NCI-H1048 (cell line): ENCODE results near the gene TMEM8B.

Source experiments
- DNase-seq: peaks from one replicate; lab custom pipeline; 2025; lab: John Stamatoyannopoulos, UW

The TMEM8B gene

GRCh38 chr9:35840881-35841644 is 12.0 kb downstream of the TMEM8B start:
- DNase-seq, result no peak

- DNase-seq, result no peak
These were observed 12.5 kb downstream of the TMEM8B start for GRCh38 chr9:35841645-35841900.

GRCh38 chr9:35842020-35842745 is 13.2 kb downstream of the TMEM8B start:
- no peak for DNase-seq

GRCh38 chr9:35842795-35843194 is 13.8 kb downstream of the TMEM8B start:
- DNase-seq, result no peak

GRCh38 chr9:35844628-35845270 is 15.7 kb downstream of the TMEM8B start:
- DNase-seq, result no peak

GRCh38 chr9:35845824-35846771 is 17.1 kb downstream of the TMEM8B start:
- DNase-seq, result no peak

GRCh38 chr9:35847792-35848572 is 19.0 kb downstream of the TMEM8B start:
- DNase-seq, result no peak

GRCh38 chr9:35852267-35852815 is 23.3 kb downstream of the TMEM8B start:
- DNase-seq, result no peak

- no peak for DNase-seq
These were observed 24.1 kb downstream of the TMEM8B start for GRCh38 chr9:35852876-35853865.

- DNase-seq, result no peak
These were observed 25.2 kb downstream of the TMEM8B start for GRCh38 chr9:35854091-35854762.

- DNase-seq, result no peak
These were observed 27.2 kb downstream of the TMEM8B start for GRCh38 chr9:35856206-35856605.

GRCh38 chr9:35856882-35857281 is 27.9 kb downstream of the TMEM8B start:
- no peak for DNase-seq

- no peak for DNase-seq
These were observed 29.4 kb downstream of the TMEM8B start for GRCh38 chr9:35858458-35858857.

- no peak for DNase-seq
These were observed 30.4 kb downstream of the TMEM8B start for GRCh38 chr9:35859310-35859989.

GRCh38 chr9:35859990-35860339 is 30.9 kb downstream of the TMEM8B start:
- no peak for DNase-seq

GRCh38 chr9:35861161-35861897 is 32.3 kb downstream of the TMEM8B start:
- DNase-seq, result no peak

GRCh38 chr9:35862328-35862727 is 33.3 kb downstream of the TMEM8B start:
- no peak for DNase-seq

GRCh38 chr9:35863583-35863982 is 34.6 kb downstream of the TMEM8B start:
- no peak for DNase-seq
